Measurements from ENCODE around the gene AMPD3. TPM values are rescaled to one million over a fixed set of nuclear protein-coding genes. Genes with fewer than 3 reads are reported as not detected.

The AMPD3 gene
- total RNA-seq, 2 donors from 2014 or later = 2.8 to 5.3 TPM

DNA sequence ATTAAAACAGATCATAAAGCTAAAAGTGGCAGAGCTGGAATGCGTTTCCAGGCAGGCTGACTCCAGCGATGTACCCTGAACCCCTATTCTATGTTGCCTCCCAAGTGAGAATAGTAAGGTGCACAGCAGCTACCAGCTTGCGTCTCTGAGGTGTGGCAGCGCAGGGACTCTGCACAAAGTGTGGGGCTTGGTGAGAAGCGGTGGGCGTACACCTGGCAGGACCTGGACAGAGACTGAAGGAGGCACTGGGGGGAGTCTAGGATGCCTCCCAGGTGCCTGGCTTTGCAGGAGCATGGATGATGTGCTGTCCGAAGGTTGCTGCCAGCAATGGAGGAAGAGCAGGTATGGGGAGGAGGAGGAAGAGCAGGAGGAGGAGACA lies 42.9 kb downstream of the AMPD3 start:
- DNase-seq (ENCODE audit: low spot score) = peak; percentile 46
- Histone ChIP-seq H3K36me3 (no peaks in the 10 kb centered on the region), H3K4me3 (no peak overlapping the region), H3K9me3 (no peaks in the 10 kb centered on the region), H3K4me1 (no peaks in the 10 kb centered on the region), H3K27me3 (no peaks in the 10 kb centered on the region), H3K27ac (no peak overlapping the region)
- TF ChIP-seq, protein P1, sequence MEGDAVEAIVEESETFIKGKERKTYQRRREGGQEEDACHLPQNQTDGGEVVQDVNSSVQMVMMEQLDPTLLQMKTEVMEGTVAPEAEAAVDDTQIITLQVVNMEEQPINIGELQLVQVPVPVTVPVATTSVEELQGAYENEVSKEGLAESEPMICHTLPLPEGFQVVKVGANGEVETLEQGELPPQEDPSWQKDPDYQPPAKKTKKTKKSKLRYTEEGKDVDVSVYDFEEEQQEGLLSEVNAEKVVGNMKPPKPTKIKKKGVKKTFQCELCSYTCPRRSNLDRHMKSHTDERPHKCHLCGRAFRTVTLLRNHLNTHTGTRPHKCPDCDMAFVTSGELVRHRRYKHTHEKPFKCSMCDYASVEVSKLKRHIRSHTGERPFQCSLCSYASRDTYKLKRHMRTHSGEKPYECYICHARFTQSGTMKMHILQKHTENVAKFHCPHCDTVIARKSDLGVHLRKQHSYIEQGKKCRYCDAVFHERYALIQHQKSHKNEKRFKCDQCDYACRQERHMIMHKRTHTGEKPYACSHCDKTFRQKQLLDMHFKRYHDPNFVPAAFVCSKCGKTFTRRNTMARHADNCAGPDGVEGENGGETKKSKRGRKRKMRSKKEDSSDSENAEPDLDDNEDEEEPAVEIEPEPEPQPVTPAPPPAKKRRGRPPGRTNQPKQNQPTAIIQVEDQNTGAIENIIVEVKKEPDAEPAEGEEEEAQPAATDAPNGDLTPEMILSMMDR (IDR thresholded peaks at IDR 0.05) = no peak

DNA sequence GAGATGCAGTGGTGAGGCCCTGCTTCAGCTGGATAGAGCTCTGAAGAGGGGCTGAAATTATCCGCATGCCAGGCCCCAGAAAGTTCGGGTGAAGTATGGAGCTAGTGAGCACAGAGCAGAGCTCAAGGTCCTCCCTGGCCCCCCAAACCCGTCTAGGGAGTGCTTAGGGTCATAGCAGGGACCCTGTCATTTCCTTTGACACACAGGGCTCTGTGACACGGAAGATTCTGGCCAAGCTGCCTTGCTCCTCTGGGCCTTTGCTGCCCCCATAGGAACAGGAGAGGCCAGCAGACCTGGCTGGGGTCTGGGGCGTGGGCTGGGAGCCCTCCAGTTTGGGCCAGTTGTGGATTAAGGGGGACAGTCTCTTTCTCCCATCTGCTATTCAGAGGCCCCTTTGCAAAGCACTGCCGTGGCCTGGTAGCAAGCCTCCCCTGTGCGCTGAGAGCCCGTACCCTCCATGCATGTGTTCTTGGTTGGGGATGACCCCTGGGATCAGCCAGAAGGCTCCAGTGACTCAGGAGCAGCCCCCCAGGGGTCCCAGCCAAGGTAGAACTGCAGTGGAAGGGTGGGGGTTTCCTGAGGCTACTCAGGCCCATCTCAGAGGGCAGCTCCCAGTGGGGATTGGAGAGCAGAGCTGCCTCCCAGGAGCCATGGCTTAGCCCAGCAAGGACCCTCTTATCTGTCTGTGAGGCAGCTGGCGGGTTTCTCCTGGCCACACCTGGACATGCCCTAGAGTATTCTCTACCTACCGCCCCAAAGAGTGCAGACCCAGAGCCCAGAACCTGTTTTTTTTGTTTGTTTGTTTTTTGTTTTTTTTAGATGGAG lies 43.6 kb downstream of the AMPD3 start:
- Histone ChIP-seq H3K4me3 (no peak overlapping the region), H3K9me3 (no peaks in the 10 kb centered on the region), H3K27ac (no peak overlapping the region), H3K4me1 (no peaks in the 10 kb centered on the region), H3K27me3 (no peaks in the 10 kb centered on the region), H3K36me3 (no peaks in the 10 kb centered on the region)
- DNase-seq (ENCODE audit: low spot score) = peak; percentile 40
- TF ChIP-seq, protein P1 (IDR thresholded peaks at IDR 0.05) = no peak

DNA sequence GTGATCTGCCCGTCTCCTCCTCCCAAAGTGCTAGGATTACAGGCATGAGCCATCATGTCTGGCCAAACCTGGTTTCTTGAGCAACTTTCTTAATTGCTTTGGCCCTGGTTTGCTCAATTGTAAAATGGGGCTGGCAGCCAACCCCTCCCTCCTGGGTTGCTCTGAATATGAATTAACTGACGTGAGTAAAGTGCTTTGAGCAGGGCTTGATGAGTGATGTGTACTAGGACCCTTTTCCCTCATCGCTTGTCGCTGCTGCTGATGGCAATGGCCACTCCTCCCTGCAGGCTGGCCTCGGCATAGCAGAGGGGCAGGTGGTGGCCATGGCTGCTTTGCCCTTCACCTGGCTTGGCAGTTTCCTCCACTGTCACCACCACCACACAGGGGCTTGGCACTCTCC lies 44.4 kb downstream of the AMPD3 start:
- Histone ChIP-seq H3K27me3 (no peaks in the 10 kb centered on the region), H3K27ac (no peak overlapping the region), H3K4me3 (no peak overlapping the region), H3K9me3 (no peaks in the 10 kb centered on the region), H3K36me3 (no peaks in the 10 kb centered on the region), H3K4me1 (no peaks in the 10 kb centered on the region)
- peak; percentile 50 for DNase-seq (ENCODE audit: low spot score)
- TF ChIP-seq, protein P1 (IDR thresholded peaks at IDR 0.05) = no peak

DNA sequence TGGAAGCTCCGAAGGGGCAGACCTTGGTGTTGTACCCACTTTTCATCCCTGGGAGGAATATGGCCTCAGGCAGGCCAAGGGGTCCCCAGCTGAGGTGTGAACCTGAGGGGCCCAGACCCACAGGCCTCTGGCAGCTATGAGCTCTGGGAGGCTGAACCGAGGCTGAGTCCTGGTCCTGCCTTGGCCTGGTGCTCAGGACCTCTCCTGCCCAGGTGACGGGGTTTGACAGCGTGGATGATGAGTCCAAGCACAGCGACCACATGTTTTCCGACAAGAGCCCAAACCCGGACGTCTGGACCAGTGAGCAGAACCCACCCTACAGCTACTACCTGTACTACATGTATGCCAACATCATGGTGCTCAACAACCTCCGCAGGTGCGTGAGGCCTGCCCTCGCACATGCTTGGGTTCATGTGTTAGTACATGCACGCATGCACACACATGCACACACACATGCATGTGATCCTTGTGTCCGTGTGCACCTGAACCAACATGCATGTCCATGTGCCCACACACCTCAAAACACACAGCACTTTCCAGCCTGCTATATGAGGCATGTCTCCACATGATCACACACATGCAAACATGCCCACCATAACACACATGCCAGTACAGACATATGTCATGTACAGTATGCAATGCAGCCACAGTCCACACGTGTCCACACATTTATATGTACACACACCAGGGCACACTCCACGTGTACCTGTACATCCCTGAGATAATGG lies 45.0 kb downstream of the AMPD3 start:
- Histone ChIP-seq H3K27ac (no peak overlapping the region), H3K4me3 (no peak overlapping the region), H3K9me3 (no peaks in the 10 kb centered on the region), H3K4me1 (no peaks in the 10 kb centered on the region), H3K36me3 (no peaks in the 10 kb centered on the region), H3K27me3 (no peaks in the 10 kb centered on the region)
- TF ChIP-seq, protein P1 (IDR thresholded peaks at IDR 0.05) = no peak
- DNase-seq (ENCODE audit: low spot score) = peak; percentile 51

DNA sequence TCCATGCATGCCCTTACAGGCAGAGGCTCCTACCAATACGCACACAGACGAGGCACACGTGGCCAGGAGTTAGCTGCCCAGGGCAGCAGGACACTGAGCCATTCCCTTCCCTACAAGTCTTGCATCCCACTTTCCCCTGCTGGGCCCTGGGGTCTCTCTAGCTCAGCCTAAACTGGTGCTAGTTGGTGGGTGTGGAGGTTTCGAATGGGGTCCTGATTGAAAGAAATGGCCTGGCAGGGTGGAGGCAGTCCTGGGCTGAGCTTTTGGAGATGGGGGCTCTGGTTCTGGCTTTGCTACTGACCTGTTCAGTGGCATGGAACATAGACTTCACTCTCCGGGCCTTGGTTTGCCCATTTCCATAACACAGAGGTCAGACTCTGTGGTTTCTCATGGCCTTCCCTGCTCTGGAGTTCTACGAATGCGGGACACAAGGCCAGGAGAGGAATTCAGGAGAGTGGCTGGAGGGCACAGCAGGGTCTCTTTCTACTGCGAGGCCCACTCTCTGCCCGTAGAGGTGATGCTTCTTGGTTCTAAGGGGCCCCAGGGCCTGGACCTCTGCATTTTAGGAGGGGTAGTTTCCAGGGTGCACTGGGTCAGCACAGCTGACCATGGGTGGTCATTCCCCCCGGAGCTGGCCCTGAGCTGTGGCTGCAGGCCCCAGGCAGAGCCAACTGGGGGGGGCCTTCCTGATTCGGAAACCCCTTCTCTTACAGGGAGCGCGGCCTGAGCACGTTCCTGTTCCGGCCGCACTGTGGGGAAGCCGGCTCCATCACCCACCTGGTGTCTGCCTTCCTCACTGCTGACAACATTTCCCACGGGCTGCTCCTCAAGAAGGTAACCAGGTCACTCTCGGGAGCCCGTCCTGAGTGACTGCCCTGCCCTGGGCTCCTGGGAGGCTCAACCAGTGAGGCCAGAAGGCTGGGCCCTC lies 46.0 kb downstream of the AMPD3 start:
- H3K36me3 ChIP-seq = no peaks in the 10 kb centered on the region
- peak; percentile 50 for DNase-seq (ENCODE audit: low spot score)
- no peak overlapping the region for H3K27ac ChIP-seq
- TF ChIP-seq, protein P1 (IDR thresholded peaks at IDR 0.05) = no peak
- H3K4me3 ChIP-seq = no peak overlapping the region
- H3K4me1 ChIP-seq = no peaks in the 10 kb centered on the region
- H3K9me3 ChIP-seq = no peaks in the 10 kb centered on the region
- H3K27me3 ChIP-seq = no peaks in the 10 kb centered on the region

Data from right atrium auricular region (tissue), 2 donors.